Nephron (organoid): ENCODE results near the gene PLXNA4.
A peak's percentile ranks its signal among the peaks of the same experiment; 100 is the strongest.

Experiments used
- H3K27ac Mint-ChIP-seq, 3 experiments: 2 replicates each; pipeline ENCODE4 v1.8.0; 2020; ENCODE audit warnings: mixed read lengths in 3 of 3, mild to moderate bottlenecking in 2 of 3, moderate library complexity in 1 of 3
- H3K27me3 Mint-ChIP-seq: 2 replicates; pipeline ENCODE4 v1.8.0; 2021; ENCODE audit warnings: low read depth, mild to moderate bottlenecking, moderate library complexity, mixed read lengths
- H3K36me3 Mint-ChIP-seq: 2 replicates; pipeline ENCODE4 v1.8.0; 2020; ENCODE audit warnings: low read depth, mixed read lengths
- H3K4me1 Mint-ChIP-seq: 2 replicates; pipeline ENCODE4 v1.8.0; 2020; ENCODE audit warnings: mixed read lengths
- H3K4me3 Mint-ChIP-seq, 3 experiments: 2 replicates each; pipeline ENCODE4 v1.8.0; 2020; ENCODE audit warnings: mild to moderate bottlenecking in 3 of 3, mixed read lengths in 3 of 3, moderate library complexity in 2 of 3
- H3K9me3 Mint-ChIP-seq: 2 replicates; pipeline ENCODE4 v1.8.0; 2020; ENCODE audit warnings: mixed read lengths
- TF ChIP-seq, protein P1 (sequence below), 3 experiments: fragments of 200-600 bp; sonication (generic); IDR thresholded peaks; one replicate each; pipeline ENCODE4 v1.5.0; 2021; ENCODE audit warnings: antibody characterized with exemption in 3 of 3; ENCODE audit not compliant: unreplicated experiment in 3 of 3

PLXNA4 gene

DNA sequence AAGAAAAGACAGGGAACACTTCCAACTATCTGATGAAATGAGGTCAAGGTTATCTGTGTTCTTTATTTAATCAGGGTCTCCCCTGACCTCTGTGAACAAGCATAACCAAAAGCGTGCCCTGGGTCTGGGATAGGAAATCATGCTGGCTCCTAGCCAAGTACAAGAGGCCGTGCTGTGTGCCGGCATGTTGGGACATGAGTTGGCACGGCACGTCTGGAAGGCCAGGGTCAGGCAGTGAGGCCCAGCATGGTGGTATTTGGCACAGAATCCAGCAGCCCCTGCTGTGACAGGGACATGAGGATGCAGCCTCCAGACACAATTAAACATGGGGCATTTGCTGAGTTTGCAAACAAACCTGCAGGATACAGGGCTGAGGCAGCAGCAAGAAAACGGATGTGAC, 320.4 kb downstream of the PLXNA4 start:
- Mint-ChIP-seq H3K27ac (peak overlapping the region in 1 of 3 experiments; percentile 67), H3K4me1 (peaks cover 18% of the 10 kb centered on the region), H3K4me3 (no peak overlapping the region), H3K9me3 (no peaks in the 10 kb centered on the region), H3K36me3 (no peaks in the 10 kb centered on the region), H3K27me3 (peaks cover 5% of the 10 kb centered on the region)
- TF ChIP-seq, protein P1, sequence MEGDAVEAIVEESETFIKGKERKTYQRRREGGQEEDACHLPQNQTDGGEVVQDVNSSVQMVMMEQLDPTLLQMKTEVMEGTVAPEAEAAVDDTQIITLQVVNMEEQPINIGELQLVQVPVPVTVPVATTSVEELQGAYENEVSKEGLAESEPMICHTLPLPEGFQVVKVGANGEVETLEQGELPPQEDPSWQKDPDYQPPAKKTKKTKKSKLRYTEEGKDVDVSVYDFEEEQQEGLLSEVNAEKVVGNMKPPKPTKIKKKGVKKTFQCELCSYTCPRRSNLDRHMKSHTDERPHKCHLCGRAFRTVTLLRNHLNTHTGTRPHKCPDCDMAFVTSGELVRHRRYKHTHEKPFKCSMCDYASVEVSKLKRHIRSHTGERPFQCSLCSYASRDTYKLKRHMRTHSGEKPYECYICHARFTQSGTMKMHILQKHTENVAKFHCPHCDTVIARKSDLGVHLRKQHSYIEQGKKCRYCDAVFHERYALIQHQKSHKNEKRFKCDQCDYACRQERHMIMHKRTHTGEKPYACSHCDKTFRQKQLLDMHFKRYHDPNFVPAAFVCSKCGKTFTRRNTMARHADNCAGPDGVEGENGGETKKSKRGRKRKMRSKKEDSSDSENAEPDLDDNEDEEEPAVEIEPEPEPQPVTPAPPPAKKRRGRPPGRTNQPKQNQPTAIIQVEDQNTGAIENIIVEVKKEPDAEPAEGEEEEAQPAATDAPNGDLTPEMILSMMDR (IDR thresholded peaks at IDR 0.05; ENCODE audit: unreplicated experiment in 3 of 3) = no peak

- Mint-ChIP-seq H3K36me3 (no peaks in the 10 kb centered on the region), H3K4me3 (no peak overlapping the region), H3K9me3 (no peaks in the 10 kb centered on the region), H3K27me3 (peaks cover 5% of the 10 kb centered on the region), H3K4me1 (peaks cover 24% of the 10 kb centered on the region), H3K27ac (peak overlapping the region in 1 of 3 experiments; percentile 67)
- TF ChIP-seq, protein P1 (IDR thresholded peaks at IDR 0.05; ENCODE audit: unreplicated experiment in 3 of 3) = no peak
Observed at GRCh38 chr7:132255115-132255797, 321.0 kb downstream of the PLXNA4 start.

DNA sequence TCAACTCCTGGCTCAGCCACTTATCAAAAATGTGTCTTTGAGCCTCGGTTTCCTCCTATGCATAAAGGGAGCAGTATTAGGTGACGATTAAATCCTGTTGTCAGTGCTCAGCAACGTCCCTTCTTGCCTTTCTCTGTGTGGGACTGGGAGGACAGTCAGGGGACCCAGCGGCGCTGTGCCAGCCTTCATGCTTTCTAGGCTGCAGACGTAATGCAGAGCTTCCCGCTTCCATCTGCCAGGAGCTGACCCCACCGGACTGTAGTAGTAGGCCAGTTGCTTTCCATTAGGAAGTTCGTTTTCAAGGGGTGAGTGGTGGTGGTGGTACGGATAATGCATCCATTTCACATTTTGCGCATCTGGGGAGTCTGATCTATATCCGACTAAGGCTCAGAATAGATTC, 321.8 kb downstream of the PLXNA4 start:
- TF ChIP-seq, protein P1 (IDR thresholded peaks at IDR 0.05; ENCODE audit: unreplicated experiment in 3 of 3) = no peak
- H3K4me1 Mint-ChIP-seq = peaks cover 32% of the 10 kb centered on the region
- no peak overlapping the region for H3K27ac Mint-ChIP-seq
- peaks cover 5% of the 10 kb centered on the region for H3K27me3 Mint-ChIP-seq
- H3K9me3 Mint-ChIP-seq = no peaks in the 10 kb centered on the region
- no peaks in the 10 kb centered on the region for H3K36me3 Mint-ChIP-seq
- H3K4me3 Mint-ChIP-seq = no peak overlapping the region

GRCh38 chr7:132252793-132253100, 323.5 kb downstream of the PLXNA4 start:
- Mint-ChIP-seq H3K27me3 (peaks cover 5% of the 10 kb centered on the region), H3K9me3 (no peaks in the 10 kb centered on the region), H3K36me3 (no peaks in the 10 kb centered on the region), H3K4me1 (peaks cover 35% of the 10 kb centered on the region), H3K27ac (no peak overlapping the region), H3K4me3 (no peak overlapping the region)
- TF ChIP-seq, protein P1 (IDR thresholded peaks at IDR 0.05; ENCODE audit: unreplicated experiment in 3 of 3) = no peak

- H3K4me1 Mint-ChIP-seq = peaks cover 34% of the 10 kb centered on the region
- peaks cover 12% of the 10 kb centered on the region for H3K27me3 Mint-ChIP-seq
- TF ChIP-seq, protein P1 (IDR thresholded peaks at IDR 0.05; ENCODE audit: unreplicated experiment in 3 of 3) = no peak
- H3K4me3 Mint-ChIP-seq = no peak overlapping the region
- peaks cover 5% of the 10 kb centered on the region for H3K9me3 Mint-ChIP-seq
- no peaks in the 10 kb centered on the region for H3K36me3 Mint-ChIP-seq
- peak overlapping the region; percentile 23 to 82 (median 76) for H3K27ac Mint-ChIP-seq
Observed at GRCh38 chr7:132251327-132251659, 325.0 kb downstream of the PLXNA4 start.
